Lower leg skin (tissue), 4 donors: ENCODE measurements around the gene MUC6. TPM values are rescaled to one million over a fixed set of nuclear protein-coding genes. Genes with fewer than 3 reads are reported as not detected.

Experiments
- DNase-seq, 2 donors: peaks; one replicate each; pipeline ENCODE4 v3.0.0-alpha.2; 2019; ENCODE audit warnings: low spot score in 2 of 2
- H3K4me3 ChIP-seq: fragments of 200-600 bp; sonication (generic); 2 replicates; pipeline ENCODE4 v1.5.1; 2017; ENCODE audit warnings: mild to moderate bottlenecking, low read depth; ENCODE audit not compliant: poor library complexity, severe bottlenecking
- POLR2A ChIP-seq, 2 donors: fragments of 450-650 bp; IDR thresholded peaks; one replicate each; pipeline ENCODE4 v1.6.1; 2016 to 2017; ENCODE audit warnings: antibody characterized with exemption in 2 of 2, mild to moderate bottlenecking in 1 of 2, moderate library complexity in 1 of 2
- WGBS, 2 donors: methylation state at CpG; one replicate each; pipeline ENCODE4 v1.1.5; 2018; 5-methylcytosine and 5-hydroxymethylcytosine counted together
- intact Hi-C: fragments of 100-400 bp; cut with DNase I; formaldehyde crosslinking; loops from one replicate; pipeline ENCODE4 v1.15.0; 2023; ENCODE audit warnings: low total_unique reads
- total RNA-seq, 4 donors: library from RNA; depleted of rRNA; stranded (reverse); fragments of >200 nt; gene quantifications; one replicate each; pipeline ENCODE4 v1.1.0, GENCODE V29; 2016
- TF ChIP-seq, protein P1 (sequence below), 3 donors: fragments of 450-650 bp; IDR thresholded peaks; one replicate each; pipeline ENCODE4 v1.5.1; 2016; ENCODE audit warnings: antibody characterized with exemption in 3 of 3, mild to moderate bottlenecking in 3 of 3, moderate library complexity in 2 of 3

Gene MUC6
- total RNA-seq, 4 donors from 2014 or later = not detected

- intact Hi-C loops = no loop called here
- TF ChIP-seq, protein P1, sequence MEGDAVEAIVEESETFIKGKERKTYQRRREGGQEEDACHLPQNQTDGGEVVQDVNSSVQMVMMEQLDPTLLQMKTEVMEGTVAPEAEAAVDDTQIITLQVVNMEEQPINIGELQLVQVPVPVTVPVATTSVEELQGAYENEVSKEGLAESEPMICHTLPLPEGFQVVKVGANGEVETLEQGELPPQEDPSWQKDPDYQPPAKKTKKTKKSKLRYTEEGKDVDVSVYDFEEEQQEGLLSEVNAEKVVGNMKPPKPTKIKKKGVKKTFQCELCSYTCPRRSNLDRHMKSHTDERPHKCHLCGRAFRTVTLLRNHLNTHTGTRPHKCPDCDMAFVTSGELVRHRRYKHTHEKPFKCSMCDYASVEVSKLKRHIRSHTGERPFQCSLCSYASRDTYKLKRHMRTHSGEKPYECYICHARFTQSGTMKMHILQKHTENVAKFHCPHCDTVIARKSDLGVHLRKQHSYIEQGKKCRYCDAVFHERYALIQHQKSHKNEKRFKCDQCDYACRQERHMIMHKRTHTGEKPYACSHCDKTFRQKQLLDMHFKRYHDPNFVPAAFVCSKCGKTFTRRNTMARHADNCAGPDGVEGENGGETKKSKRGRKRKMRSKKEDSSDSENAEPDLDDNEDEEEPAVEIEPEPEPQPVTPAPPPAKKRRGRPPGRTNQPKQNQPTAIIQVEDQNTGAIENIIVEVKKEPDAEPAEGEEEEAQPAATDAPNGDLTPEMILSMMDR (IDR thresholded peaks at IDR 0.05) = no peak
- no peak for TF ChIP-seq POLR2A (IDR thresholded peaks at IDR 0.05)
- WGBS, 2 donors = 89% methylated on average over 17 of the region's 17 CpGs
- DNase-seq = no peak
- no peak overlapping the region for H3K4me3 ChIP-seq
These were observed 18.7 kb upstream of the MUC6 start for GRCh38 chr11:1055109-1055703.

DNA sequence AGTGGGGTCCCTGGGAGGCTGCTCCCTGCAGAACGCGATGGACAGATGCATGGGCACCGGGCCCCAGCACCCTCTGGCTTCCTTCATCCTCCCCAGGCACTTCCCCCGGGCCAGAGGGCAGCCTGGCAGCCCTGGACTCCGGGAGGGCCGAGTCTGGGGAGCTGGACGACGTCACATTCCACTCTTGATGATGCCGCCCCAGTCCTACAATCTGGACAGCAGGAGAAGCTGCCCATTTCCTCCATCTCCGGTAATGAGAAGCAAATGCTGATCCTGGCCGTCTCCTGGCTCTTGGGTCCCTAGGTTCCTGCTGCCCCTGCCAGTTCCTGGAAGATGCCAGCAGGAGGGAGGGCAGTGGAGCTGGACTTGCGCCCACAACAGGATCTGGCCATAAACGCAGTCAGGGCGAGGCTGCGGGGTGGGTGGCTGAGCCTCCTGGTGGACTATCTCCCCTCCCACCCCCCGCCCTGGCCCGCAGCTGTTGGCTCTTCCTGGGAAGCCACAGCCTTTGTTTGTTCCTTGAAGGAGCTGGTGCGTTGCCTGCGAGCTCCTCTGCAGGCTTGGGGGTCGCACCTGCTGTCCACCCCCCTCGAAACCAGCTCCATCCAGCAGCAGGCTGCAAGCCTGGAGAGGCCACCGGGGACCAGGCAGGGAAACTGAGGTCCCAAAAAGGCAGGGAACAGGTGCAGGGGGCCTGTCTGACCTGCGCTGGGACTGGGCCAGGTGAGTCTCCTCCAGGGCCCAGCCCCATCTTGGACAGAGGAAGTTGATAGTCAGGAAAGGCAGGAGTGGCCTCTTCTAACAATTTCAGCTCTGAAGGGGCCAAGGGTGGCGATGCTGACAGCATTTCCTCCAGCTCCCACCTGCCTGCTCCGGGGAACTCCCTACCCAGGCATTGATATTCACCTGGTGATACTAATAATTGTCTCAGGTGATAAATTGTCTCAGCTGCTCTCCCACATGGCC is 17.9 kb upstream of the MUC6 start:
- whole genome bisulfite sequencing, 2 donors = 32 to 34% methylated on average over 12 to 21 of the region's 25 CpGs
- no peak for DNase-seq
- H3K4me3 ChIP-seq = no peak overlapping the region
- TF ChIP-seq POLR2A (IDR thresholded peaks at IDR 0.05) = no peak
- TF ChIP-seq, protein P1 (IDR thresholded peaks at IDR 0.05) = no peak
- intact Hi-C loops = loop anchor here (5.0 kb wide), 1 partner anchor 212 kb away; the partner anchor contains the start of genes POLR2L and TSPAN4

GRCh38 chr11:1053121-1053901 is 16.8 kb upstream of the MUC6 start:
- no peak overlapping the region for H3K4me3 ChIP-seq
- TF ChIP-seq, protein P1 (IDR thresholded peaks at IDR 0.05) = no peak
- no peak for TF ChIP-seq POLR2A (IDR thresholded peaks at IDR 0.05)
- no peak for DNase-seq
- 72 to 78% methylated on average over 18 to 20 of the region's 25 CpGs for WGBS, 2 donors
- intact Hi-C loops = loop anchor here (5.0 kb wide), 1 partner anchor 211 kb away; the partner anchor contains the start of genes POLR2L and TSPAN4

DNA sequence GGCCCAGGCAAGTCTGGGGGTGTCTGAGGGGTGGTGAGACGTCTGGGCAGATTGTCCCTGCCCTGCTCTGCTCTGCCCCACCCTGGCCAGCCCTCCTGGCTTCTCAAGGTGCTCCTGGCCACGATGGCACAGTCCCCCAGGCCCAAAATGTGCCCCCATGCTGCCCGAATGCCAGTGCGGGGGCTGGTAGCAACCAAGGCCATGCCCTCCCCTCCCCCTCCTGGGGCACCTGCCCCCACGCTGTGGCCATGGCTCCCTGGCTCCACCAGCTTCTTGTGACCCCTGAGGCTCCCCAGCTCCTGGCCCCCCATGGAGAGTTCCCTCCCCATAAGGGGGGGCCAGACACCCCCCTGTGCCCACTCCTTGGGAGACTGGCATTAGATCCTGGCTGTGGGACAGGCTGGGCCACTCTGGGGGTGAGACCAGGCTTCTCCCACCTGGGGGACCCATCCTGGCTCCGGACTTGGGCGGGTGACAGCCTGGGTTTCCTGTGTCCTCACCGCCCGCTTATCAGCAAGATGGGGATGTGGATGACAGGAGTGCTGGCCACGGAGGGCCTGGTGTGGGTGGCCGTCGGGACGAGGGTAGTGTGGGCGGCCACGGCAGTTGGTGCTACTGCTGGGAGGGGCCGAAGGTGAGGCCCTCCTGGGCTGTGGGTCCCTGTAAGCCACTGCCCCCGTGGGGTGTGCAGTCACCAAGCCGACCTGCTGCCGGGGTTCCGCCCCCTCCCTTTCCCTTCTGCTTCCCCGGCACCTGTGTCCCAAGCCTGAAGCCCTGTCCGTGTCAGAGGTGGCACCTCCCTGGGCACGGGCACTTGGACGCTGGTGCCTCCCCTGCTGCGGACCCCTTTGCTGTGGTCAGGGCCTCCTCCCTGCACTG is 15.9 kb upstream of the MUC6 start:
- H3K4me3 ChIP-seq = no peak overlapping the region
- intact Hi-C loops = loop anchor here (5.0 kb wide), 1 partner anchor 210 kb away; the partner anchor contains the start of genes POLR2L and TSPAN4
- 77 to 80% methylated on average over 14 to 21 of the region's 25 CpGs for WGBS, 2 donors
- DNase-seq = no peak
- no peak for TF ChIP-seq POLR2A (IDR thresholded peaks at IDR 0.05)
- TF ChIP-seq, protein P1 (IDR thresholded peaks at IDR 0.05) = no peak
